OCI-M2 (cell line): ENCODE measurements around the gene CLEC16A.

ENCODE experiments used
- DNase-seq: peaks from one replicate; lab custom pipeline; 2025; ENCODE audit not compliant: unreplicated experiment; lab: John Stamatoyannopoulos, UW

Gene CLEC16A

DNA sequence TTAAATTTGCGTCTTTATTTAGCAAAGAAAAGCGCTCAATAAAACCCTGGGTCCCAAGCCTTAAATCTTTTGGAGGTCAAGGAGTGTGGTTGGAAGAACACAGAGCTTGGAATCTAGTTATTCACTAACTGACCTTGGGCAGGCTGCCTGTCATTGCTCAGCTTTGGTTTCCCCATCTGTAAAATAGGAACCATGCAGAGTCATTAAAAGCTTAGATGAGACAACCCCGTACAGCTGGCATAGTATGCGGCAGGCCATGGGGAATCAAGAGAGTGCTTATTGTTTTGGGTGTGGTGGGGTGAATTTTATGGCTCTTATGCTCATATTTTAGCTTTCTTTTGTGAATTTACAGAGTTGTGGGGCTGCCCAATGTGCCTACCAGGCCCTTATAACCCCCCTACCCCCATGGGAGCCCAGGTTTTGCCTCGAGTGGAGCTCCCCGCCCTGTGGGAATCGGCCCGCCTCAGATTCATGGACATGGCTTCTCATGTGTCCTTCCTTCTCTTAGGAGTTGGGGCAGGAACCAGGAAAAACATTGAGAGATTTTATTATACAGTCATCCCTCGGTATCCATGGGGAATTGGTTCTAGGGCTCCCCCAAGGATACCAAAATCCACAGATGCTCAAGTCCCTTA is 113.5 kb downstream of the CLEC16A start:
- no peak for DNase-seq

GRCh38 chr16:11058832-11059231 is 114.5 kb downstream of the CLEC16A start:
- DNase-seq, result no peak

DNA sequence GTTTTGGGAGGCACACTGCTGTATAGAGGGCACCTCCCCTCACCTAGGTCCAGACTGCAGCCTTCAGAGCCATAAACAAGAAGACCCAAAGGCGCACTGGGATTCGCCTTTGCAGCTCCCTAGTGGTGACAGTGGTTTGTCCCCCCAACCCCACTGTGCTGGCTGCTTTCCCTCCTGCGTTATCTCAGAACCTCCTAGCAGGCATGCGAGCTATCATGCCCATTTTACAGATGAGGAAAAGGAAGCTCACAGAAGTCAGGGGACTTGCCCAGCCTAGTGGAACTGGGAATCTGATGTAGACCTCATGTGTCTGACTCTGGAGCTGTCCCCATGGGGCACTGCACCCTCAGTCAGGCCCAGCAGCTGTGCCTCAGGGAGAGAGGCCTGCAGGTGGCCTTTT is 115.2 kb downstream of the CLEC16A start:
- DNase-seq, result no peak

DNA sequence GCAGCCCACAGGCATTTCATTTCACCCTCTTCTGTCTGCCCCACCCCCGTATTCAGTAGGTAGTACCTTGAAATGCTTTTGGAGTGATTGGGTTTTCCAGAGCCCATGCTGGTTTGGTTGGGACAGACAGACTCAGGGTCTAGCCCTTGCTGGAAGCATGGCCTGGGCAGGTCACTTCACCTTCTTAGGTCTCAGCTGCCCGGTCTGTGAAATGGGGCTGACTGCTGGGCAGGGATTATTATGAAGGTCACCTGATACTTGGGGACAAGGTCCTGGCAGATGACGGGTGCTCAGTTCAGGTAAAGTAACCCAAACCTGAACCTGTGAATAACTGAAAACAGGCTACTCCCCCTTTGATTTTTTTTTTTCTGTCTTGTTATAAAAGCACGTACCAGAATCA is 116.0 kb downstream of the CLEC16A start:
- DNase-seq, result no peak

DNA sequence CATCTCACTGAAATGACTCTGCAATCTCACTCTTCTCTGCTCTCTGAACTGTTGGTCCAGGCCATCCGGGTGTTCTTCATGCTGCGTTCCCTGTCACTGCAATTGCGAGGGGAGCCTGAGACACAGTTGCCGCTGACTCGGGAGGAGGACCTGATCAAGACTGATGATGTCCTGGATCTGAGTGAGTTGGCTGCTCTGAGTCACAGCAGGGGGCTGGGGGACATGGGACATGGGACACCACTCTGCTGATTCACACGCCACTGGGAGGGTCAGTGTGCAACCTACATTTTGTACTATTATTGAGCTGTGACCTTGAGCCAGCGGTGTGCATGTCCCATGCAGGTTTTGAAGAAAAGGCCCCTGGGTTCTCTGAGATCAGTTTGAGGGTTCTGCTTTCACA is 116.5 kb downstream of the CLEC16A start:
- no peak for DNase-seq

DNA sequence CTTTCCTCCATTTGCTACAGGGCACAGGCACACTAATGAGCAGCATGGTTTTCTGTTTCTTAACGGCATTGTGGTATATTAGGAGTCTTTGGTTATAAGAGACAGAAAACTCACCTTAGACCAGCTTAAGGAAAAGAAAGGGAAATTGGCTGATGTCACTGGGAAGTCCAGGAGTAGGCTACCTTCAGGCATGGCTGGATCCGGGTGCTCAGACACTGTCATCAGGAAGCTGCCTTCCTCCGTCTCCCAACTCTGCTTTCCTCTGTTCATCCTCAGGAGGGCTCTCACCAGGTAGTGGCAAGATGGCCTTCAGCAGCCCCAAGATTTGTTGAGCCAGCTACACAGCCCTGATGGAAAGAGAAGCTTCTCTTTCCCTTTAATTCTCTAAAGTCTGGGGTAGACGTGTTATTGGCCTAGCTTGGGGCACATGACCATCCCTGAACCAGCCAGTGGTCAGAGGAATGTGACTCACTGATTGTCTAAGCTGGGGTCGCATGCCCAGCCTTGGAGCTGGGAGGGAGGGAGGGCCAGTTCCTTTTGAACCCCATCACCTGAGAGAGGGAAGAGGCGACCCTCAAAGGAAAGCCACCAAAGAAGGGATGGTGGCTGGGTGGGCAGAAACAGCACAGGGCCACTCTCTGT is 117.4 kb downstream of the CLEC16A start:
- no peak for DNase-seq

DNA sequence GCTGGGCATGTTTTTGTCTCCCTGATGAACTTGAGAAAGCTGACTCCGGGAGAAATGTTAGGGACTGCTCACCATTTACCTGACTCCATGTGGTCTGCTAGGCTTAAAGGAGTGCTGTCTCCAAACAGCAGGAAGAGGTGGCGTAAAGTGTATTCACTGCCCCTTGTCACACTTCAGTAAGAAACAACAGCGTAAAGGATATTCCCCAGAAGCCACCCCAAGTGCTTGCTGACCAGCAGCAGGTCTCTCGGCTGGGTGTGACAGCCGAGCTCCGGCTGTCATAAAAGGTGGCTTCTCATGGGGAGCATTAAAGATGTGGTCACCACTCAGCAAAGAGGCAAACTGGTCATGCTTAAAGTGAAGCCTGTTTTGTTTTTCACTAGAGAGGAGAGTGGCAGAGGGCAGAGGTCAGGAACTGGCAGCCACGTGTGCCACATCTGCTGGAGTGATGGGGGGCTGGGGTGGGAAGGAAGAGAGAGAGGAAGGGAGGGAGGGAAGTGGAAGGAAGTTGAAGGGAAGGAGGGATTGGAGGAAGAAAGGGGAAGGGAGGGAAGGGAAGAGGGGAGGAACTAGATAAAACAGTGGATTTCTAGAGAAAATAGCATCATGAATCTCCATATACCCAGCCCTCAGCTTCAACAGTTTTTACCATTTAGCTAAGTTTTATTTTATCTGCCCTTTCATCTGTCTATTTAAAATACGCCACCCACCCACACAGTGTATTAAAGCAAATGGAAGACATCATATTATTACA is 119.3 kb downstream of the CLEC16A start:
- no peak for DNase-seq

DNA sequence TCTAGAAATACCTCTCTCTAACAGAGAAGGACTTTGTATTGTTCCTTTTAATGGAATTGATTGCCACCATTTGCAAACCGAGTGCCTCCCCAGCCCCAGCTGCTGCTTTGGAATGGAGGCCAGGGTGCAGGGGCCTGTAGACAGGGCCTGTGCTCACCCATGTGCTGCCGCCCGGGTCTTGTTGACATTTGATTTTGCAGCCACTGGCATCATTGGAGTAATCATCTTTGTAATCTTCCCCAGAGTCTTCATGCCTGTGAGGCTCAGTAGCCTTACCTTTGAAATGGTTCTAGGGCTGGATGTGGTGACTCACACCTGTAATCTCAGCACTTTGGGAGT is 119.8 kb downstream of the CLEC16A start:
- DNase-seq, result no peak

DNA sequence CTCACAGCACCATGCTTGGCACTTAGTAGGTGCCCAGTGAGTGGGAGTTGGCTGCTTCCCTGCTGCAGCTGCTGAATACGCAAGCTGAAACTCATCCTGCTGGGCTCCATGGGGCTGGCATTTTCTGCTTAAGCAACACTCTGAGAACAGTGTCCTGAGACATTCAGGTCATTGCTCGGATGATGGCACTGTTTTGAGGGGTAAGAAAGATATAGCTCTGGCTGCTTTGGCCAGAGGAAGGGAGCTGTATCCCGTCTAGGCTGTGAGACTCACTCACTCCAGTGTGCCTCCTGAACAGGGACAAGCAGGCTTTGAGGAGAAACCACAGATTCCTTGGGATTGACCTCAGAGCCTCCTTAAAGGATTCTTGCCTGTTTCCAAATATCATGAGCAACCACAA is 120.5 kb downstream of the CLEC16A start:
- no peak for DNase-seq

- DNase-seq, result no peak
These were observed 122.0 kb downstream of the CLEC16A start for GRCh38 chr16:11066261-11066870.

DNA sequence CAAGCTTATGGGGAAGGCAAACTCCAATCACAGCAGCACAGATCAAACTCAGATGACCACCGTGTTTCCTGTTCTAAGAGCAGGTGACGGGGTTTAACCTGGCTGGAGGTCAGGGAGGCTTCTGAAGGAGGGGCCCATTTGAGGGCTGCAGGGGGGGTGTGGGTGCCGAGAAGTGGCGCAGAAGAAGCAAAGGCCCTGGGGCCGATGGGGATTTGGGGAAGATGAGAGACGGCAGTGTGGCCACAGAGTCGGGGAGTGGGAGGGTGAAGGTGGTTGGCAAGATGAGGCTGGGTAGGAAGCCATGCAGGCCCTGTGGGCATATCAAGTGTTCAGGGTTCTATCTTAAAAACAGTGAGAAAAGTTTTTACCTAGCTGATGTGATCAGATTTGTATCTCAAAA is 122.9 kb downstream of the CLEC16A start:
- DNase-seq, result no peak

DNA sequence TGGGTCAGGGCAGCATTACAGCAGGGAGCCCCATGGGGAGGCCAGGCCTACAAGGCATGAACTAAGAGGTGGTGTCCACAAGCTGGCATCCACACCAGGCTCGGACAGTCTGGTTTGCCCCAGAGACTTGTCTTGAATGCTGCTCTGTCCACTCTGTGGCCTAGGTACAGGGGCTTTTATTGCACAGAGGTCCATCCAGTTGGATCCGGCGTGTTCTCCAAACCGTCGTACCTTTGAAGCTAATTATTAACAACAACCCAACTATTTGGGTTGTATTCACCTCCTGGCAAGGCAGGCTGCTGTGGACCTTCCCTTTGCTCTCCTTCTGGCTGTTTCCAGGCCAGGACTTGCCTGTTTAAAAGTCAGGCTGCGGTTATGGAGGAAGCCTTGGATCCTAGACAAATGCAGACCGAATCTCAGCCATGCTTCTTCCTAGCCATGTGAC is 123.4 kb downstream of the CLEC16A start:
- no peak for DNase-seq

- DNase-seq, result no peak
These were observed 127.5 kb downstream of the CLEC16A start for GRCh38 chr16:11071829-11072228.

DNA sequence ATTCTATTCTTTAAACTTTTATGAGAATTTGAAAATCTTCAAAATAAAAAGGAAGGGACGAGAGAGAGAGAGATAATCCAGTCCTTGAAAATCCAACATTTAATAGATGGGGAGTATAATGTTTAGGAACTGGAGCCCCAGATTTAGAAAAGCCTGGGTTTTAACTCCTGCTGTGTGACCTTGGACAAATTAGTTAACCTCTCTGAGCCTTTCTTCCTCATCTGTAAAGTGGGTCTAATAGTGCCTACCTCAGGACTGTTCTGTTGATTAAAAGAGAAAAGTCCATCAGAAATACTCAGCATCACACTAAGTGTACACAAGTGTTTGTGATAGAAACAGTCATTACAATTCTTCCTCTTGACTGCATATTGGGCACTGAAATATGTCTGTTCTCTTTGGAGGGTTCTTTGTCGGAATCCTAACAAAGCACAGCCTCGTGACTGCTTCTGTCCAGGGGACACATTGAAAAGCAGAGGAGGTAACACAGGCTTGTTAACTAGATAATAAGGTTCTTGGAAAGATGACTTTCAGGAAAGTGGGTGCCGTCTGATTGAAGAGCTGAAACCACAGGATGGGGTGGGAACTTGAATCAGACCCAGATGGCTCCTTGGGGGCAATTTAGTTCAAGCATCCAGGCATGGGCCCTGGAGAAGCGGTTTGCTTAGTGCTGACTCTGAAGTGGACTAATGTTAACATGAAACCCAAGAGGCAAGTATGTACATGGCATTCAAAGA is 128.2 kb downstream of the CLEC16A start:
- no peak for DNase-seq

- DNase-seq, result no peak
These were observed 129.1 kb downstream of the CLEC16A start for GRCh38 chr16:11073407-11073999.

GRCh38 chr16:11074131-11074530 is 129.8 kb downstream of the CLEC16A start:
- DNase-seq, result no peak

DNA sequence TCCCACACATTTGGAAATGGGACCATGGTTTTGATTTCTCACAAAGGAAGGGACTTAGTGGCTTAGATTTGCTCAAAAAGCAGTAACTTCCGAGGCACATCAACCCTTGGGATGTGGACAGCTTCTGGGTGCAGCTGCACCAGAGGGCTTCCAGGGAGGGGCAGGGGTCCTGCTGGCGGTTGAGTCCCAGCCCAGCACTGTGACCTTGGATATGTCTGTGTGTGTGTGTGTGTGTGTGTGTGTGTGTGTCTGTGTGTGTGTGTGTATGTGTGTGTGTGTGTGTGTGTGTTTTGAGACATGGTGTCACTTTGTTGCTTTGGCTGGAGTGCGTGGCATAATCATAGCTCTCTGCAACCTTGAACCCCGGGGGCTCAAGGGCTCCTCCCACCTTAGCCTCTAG is 130.8 kb downstream of the CLEC16A start:
- DNase-seq, result no peak

- no peak for DNase-seq
These were observed 132.1 kb downstream of the CLEC16A start for GRCh38 chr16:11076259-11077018.

DNA sequence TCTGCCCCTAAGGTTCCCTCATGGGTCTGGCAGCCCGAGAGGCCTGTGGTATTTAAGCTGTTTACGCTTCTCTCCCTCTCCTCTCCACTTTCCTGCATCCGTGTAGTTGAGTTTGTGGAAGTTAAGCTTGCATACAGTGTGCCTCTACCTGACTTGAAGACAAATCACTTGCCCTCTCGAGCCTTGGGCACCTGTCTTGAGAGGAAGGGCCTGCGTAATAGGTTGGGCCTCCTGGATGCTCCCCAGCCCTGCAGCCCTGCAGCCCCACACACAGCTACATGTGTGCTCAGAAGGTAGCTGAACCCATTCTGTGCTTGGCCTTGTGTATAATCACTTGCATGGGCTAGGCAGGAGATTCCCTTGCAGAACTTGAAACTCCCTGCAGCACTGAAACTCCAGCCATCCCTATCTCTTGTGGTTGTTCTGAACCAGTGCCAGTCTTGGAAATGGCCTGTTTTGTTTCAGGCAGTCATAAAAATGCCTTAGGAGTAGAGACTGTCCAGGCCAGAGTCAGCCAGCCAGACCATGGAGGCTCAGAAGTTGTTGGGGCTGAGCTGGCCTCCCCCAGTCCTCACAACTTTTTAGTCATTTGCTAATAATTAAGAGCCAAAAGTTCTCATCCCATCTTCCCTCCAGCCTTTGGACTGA is 134.6 kb downstream of the CLEC16A start:
- no peak for DNase-seq
